ENCODE data around the gene MAP2K5.

MAP2K5 gene

GRCh38 chr15:67716171-67716570 is 173.7 kb downstream of the MAP2K5 start:
- TF ChIP-seq, protein P1, sequence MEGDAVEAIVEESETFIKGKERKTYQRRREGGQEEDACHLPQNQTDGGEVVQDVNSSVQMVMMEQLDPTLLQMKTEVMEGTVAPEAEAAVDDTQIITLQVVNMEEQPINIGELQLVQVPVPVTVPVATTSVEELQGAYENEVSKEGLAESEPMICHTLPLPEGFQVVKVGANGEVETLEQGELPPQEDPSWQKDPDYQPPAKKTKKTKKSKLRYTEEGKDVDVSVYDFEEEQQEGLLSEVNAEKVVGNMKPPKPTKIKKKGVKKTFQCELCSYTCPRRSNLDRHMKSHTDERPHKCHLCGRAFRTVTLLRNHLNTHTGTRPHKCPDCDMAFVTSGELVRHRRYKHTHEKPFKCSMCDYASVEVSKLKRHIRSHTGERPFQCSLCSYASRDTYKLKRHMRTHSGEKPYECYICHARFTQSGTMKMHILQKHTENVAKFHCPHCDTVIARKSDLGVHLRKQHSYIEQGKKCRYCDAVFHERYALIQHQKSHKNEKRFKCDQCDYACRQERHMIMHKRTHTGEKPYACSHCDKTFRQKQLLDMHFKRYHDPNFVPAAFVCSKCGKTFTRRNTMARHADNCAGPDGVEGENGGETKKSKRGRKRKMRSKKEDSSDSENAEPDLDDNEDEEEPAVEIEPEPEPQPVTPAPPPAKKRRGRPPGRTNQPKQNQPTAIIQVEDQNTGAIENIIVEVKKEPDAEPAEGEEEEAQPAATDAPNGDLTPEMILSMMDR (conservative IDR thresholded peaks at IDR 0.05; ENCODE audit: low read depth, low read length) = no peak
- no peak for DNase-seq (ENCODE audit: low read depth)
- no peak overlapping the region for H3K4me3 ChIP-seq (ENCODE audit: low read length)

GRCh38 chr15:67717776-67718175 is 175.3 kb downstream of the MAP2K5 start:
- DNase-seq (ENCODE audit: low read depth) = no peak
- no peak overlapping the region for H3K4me3 ChIP-seq (ENCODE audit: low read length)
- TF ChIP-seq, protein P1 (conservative IDR thresholded peaks at IDR 0.05; ENCODE audit: low read depth, low read length) = no peak

- no peak for DNase-seq (ENCODE audit: low read depth)
- TF ChIP-seq, protein P1 (conservative IDR thresholded peaks at IDR 0.05; ENCODE audit: low read depth, low read length) = no peak
- H3K4me3 ChIP-seq (ENCODE audit: low read length) = no peak overlapping the region
Observed at GRCh38 chr15:67719330-67719959, 176.9 kb downstream of the MAP2K5 start.

- TF ChIP-seq, protein P1 (conservative IDR thresholded peaks at IDR 0.05; ENCODE audit: low read depth, low read length) = no peak
- H3K4me3 ChIP-seq (ENCODE audit: low read length) = no peak overlapping the region
- no peak for DNase-seq (ENCODE audit: low read depth)
Observed at GRCh38 chr15:67720556-67721175, 178.2 kb downstream of the MAP2K5 start.

DNA sequence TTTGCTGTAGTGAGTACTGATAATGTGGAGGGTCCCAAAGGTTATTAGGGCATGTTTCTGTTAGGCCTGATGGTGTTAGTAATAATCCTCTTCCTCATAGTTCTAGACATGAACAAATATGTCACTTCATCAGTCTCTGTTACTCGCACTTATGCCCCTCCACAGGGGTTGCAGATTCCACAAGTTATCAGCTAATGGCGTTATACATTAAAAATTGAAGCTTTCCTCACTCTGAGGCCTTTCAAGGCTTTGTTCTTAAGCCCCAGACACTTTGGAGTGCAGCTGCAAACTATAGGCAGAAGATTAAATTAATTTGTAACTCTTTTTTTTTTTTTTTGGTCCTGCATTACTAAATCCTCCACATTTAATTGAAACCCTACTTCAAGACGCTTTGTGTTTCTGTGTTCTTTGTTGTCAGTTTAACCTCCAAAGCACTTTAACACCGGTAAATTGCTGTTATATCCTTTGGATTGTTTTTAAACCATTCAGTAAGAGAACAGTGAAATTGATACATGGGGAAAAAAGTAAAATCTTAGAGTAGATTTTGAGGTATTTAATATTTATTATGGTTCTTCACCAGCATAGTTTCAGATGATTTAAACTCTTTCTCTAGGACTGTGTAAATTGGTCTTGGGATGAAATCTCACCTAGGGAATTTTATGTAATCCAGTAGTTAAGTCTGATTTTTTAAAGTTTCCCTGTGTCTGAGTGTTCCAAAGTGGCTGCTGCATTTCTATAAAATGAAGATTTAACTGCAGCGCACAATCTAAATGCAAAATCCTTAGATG is 179.7 kb downstream of the MAP2K5 start:
- TF ChIP-seq, protein P1 (conservative IDR thresholded peaks at IDR 0.05; ENCODE audit: low read depth, low read length) = no peak
- H3K4me3 ChIP-seq (ENCODE audit: low read length) = no peak overlapping the region
- DNase-seq (ENCODE audit: low read depth) = no peak

GRCh38 chr15:67723294-67724024 is 181.0 kb downstream of the MAP2K5 start:
- TF ChIP-seq, protein P1 (conservative IDR thresholded peaks at IDR 0.05; ENCODE audit: low read depth, low read length) = no peak
- no peak for DNase-seq (ENCODE audit: low read depth)

More at GRCh38 chr15:67723294-67724024, 181.0 kb downstream of the MAP2K5 start:
- H3K4me3 ChIP-seq (ENCODE audit: low read length) = no peak overlapping the region
